HepG2 (cell line): ENCODE measurements around the gene ZBTB18. TPM values are rescaled to one million over a fixed set of nuclear protein-coding genes. Genes with fewer than 3 reads are reported as not detected.

Experiments used
- ATAC-seq: fragments of 200-7000 bp; cut with Tn5 transposase; 3 replicates; pipeline ENCODE4 v1.9.1; 2020; ENCODE audit warnings: mild to moderate bottlenecking, moderate library complexity
- BruUV-seq: library from RNA; stranded (reverse); fragments of 400-500 nt; replicated peaks from 2 replicates; lab custom pipeline; 2021; lab: Mats Ljungman, UMichigan
- CTCF ChIA-PET: fragments of 300-600 bp; formaldehyde crosslinking; extraction: SDS; loops from one replicate; lab custom pipeline; 2021; ENCODE audit warnings: low total read pairs, inconsistent platforms, low intra/inter-chr PET ratio; lab: Yijun Ruan, JAX
- POLR2A ChIA-PET: fragments of 350-600 bp; sonication (Branson Sonifier 250); formaldehyde crosslinking; loops from one replicate; lab custom pipeline; 2020; ENCODE audit warnings: antibody characterized with exemption, inconsistent platforms; lab: Yijun Ruan, JAX
- DNase-seq: peaks from one replicate; pipeline ENCODE4 v3.0.0-alpha.2; 2015; ENCODE audit warnings: low spot score
- FAIRE-seq: peaks from 3 replicates; lab custom pipeline; 2011; peaks lifted over from hg19 to GRCh38; lab: Jason Lieb, UNC
- H2AFZ ChIP-seq: one replicate; pipeline ENCODE4 v1.6.1; 2011; ENCODE audit warnings: low read length, inconsistent platforms
- H3K27ac ChIP-seq: fragments of 300-600 bp; 3 replicates; pipeline ENCODE4 v1.8.0; 2011; ENCODE audit warnings: mixed run types, mild to moderate bottlenecking, mixed read lengths, low read length, inconsistent platforms; ENCODE audit not compliant: insufficient read depth; ENCODE audit errors: extremely low read length
- H3K27me3 ChIP-seq, 2 experiments: fragments of 200-600 bp in 1 of 2; 2 replicates in 1 of 2; 3 replicates in 1 of 2; pipeline versions ENCODE4 v1.6.0 to v1.8.0; 2011; ENCODE audit warnings: low read length in 2 of 2, mild to moderate bottlenecking in 2 of 2, moderate library complexity in 2 of 2, inconsistent platforms in 1 of 2; ENCODE audit not compliant: insufficient read depth in 2 of 2, control insufficient read depth in 1 of 2
- H3K36me3 ChIP-seq, 2 experiments: fragments of 200-600 bp in 1 of 2; replicated peaks in 1 of 2; 2 replicates in 1 of 2; 3 replicates in 1 of 2; pipeline versions ENCODE4 v1.5.1 to v1.8.0; 2011; ENCODE audit warnings: low read length in 2 of 2, inconsistent platforms in 1 of 2; ENCODE audit not compliant: insufficient read depth in 2 of 2, control insufficient read depth in 1 of 2
- H3K4me1 ChIP-seq: 2 replicates; pipeline ENCODE4 v1.5.1; 2012; ENCODE audit warnings: low read length, inconsistent platforms; ENCODE audit not compliant: insufficient read depth
- H3K4me2 ChIP-seq: 2 replicates; pipeline ENCODE4 v1.6.0; 2011; ENCODE audit warnings: low read depth, low read length, inconsistent platforms
- H3K4me3 ChIP-seq, 3 experiments: fragments of 200-600 bp in 1 of 3; sonication (generic), shearing (Covaris generic) in 1 of 3; replicated peaks in 1 of 3; 2 replicates each; pipeline ENCODE4 v1.5.1; 2011 to 2016; ENCODE audit warnings: low read length in 3 of 3, inconsistent platforms in 2 of 3, low read depth in 2 of 3, mild to moderate bottlenecking in 2 of 3, control low read depth in 1 of 3, mixed read lengths in 1 of 3; ENCODE audit not compliant: insufficient read depth in 1 of 3
- H3K79me2 ChIP-seq: one replicate; pipeline ENCODE4 v1.6.1; 2011; ENCODE audit warnings: low read length, inconsistent platforms; ENCODE audit not compliant: insufficient read depth
- H3K9ac ChIP-seq: 2 replicates; pipeline ENCODE4 v1.6.0; 2011; ENCODE audit warnings: mild to moderate bottlenecking, low read depth, low read length, inconsistent platforms; ENCODE audit not compliant: insufficient read depth
- H3K9me3 ChIP-seq: 2 replicates; pipeline ENCODE4 v1.5.1; 2012; ENCODE audit warnings: mild to moderate bottlenecking, low read length
- H4K20me1 ChIP-seq: 2 replicates; pipeline ENCODE4 v1.6.0; 2011; ENCODE audit warnings: inconsistent platforms, mild to moderate bottlenecking, low read length, moderate library complexity; ENCODE audit not compliant: insufficient read depth
- ARID4A ChIP-seq: sonication (generic); formaldehyde crosslinking; IDR thresholded peaks from 2 replicates; pipeline ENCODE4 v1.5.0; 2020; ENCODE audit warnings: mild to moderate bottlenecking, missing genetic modification reagents, borderline replicate concordance
- ELK4 ChIP-seq: sonication (generic); formaldehyde crosslinking; IDR thresholded peaks from 2 replicates; pipeline ENCODE4 v1.9.0; 2021; ENCODE audit warnings: missing genetic modification reagents, borderline replicate concordance
- KIAA2018 ChIP-seq: sonication (generic); formaldehyde crosslinking; IDR thresholded peaks from 2 replicates; pipeline ENCODE4 v1.5.0; 2020; ENCODE audit warnings: mild to moderate bottlenecking, missing genetic modification reagents, borderline replicate concordance
- RXRB ChIP-seq: IDR thresholded peaks from 2 replicates; pipeline ENCODE4 v1.6.1; 2016; ENCODE audit warnings: borderline replicate concordance, missing genetic modification reagents, missing compliant biosample characterization
- ZBTB33 ChIP-seq: sonication (generic); formaldehyde crosslinking; IDR thresholded peaks from 2 replicates; pipeline ENCODE4 v1.4.0; 2020; ENCODE audit warnings: missing genetic modification reagents
- WGBS: methylation state at CpG from one replicate; pipeline ENCODE4 v1.1.6; 2017; ENCODE audit warnings: low lambda C conversion rate; 5-methylcytosine and 5-hydroxymethylcytosine counted together
- in situ Hi-C: cut with HindIII; loops from 2 replicates; pipeline ENCODE4 v1.10.0; 2017; ENCODE audit warnings: low pct_unique_long_range_greater_than_20kb; ENCODE audit not compliant: extremely low pct_ligation_motif_present
- intact Hi-C: fragments of 100-400 bp; cut with micrococcal nuclease; formaldehyde crosslinking; loops from one replicate; pipeline ENCODE4 v1.10.0; 2022; ENCODE audit not compliant: unreplicated experiment
- polyA plus RNA-seq, 8 experiments: library from polyadenylated mRNA; depleted of rRNA in 3 of 8; stranded (reverse) in 7 of 8; unstranded in 1 of 8; fragments of >200 nt; fragmentation: Illumina TruSeq in 4 of 8; extraction: Trizol in 4 of 8; gene quantifications; 2 replicates each; pipeline versions ENCODE4 v1.2.1 to v1.2.3, GENCODE V29; 2011 to 2016; ENCODE audit warnings: low read depth in 4 of 8, missing spikeins in 1 of 8, mixed read lengths in 1 of 8; ENCODE audit not compliant: insufficient read depth in 1 of 8
- total RNA-seq, 5 experiments: library from RNA; depleted of rRNA; stranded (reverse); fragments of >200 nt; fragmentation: Illumina TruSeq; extraction: Trizol; gene quantifications; 2 replicates each; pipeline ENCODE4 v1.2.3, GENCODE V29; 2016; ENCODE audit warnings: low read depth in 1 of 5

ZBTB18 gene
- total and polyA plus RNA-seq, 2 of the 13 experiments (the other 11 are each of a cell fraction or from before 2014, with no cell fraction given): 3.1 to 4.3 TPM

- TF ChIP-seq RXRB (CRISPR knock-in tag) (peak; percentile 23; the same call in 1 of the 2 replicates), ZBTB33 (CRISPR knock-in tag) (no peak)
Measured at GRCh38 chr1:244067893-244068292, 16.8 kb downstream of the ZBTB18 start (continued).

- DNase-seq (no peak), FAIRE-seq (no peak), ATAC-seq (no peak)
- Histone ChIP-seq H3K4me2 (no peak overlapping the region), H4K20me1 (no peaks in the 10 kb centered on the region), H3K9ac (no peak overlapping the region), H3K27me3 (no peaks in the 10 kb centered on the region), H3K9me3 (no peaks in the 10 kb centered on the region), H2AFZ (no peak overlapping the region), H3K36me3 (no peaks in the 10 kb centered on the region), H3K4me3 (no peak overlapping the region), H3K4me1 (peaks cover 40% of the 10 kb centered on the region), H3K79me2 (no peaks in the 10 kb centered on the region), H3K27ac (no peak overlapping the region)
- intact Hi-C loops (no loop called here), in situ Hi-C loops (no loop called here)
- 74% methylated on average over 6 of the region's 6 CpGs for WGBS
- POLR2A ChIA-PET: no interaction called here
- BruUV-seq: no TSS peak
- CTCF ChIA-PET: no interaction called here
- TF ChIP-seq KIAA2018 (no peak), ELK4 (no peak), ARID4A (CRISPR knock-in tag) (no peak)
Measured at GRCh38 chr1:244068567-244068966, 17.5 kb downstream of the ZBTB18 start.
